Measurements from ENCODE around the gene SHQ1. TPM values are rescaled to one million over a fixed set of nuclear protein-coding genes. Genes with fewer than 3 reads are reported as not detected.

Gene SHQ1
- total RNA-seq, 3 donors from 2014 or later (not counting 1 experiment from before 2014, with no cell fraction given): 16.3 to 36.7 (median 35.9) TPM

- intact Hi-C loops (cut with micrococcal nuclease): no loop called here
- ATAC-seq (no peak), DNase-seq (no peak)
- H3K4me1 Mint-ChIP-seq: no peaks in the 10 kb centered on the region
- no peak for TF ChIP-seq CTCF (IDR thresholded peaks at IDR 0.05)
- Histone ChIP-seq H3K4me1 (ENCODE audit: control insufficient read depth, insufficient read depth, low read length) (no peaks in the 10 kb centered on the region), H3K4me3 (ENCODE audit: low read length) (no peak overlapping the region), H3K27me3 (ENCODE audit: control insufficient read depth, insufficient read depth, low read length) (no peaks in the 10 kb centered on the region), H3K9me3 (ENCODE audit: control insufficient read depth, insufficient read depth, low read length) (no peaks in the 10 kb centered on the region), H3K36me3 (ENCODE audit: control insufficient read depth, insufficient read depth, low read length) (no peaks in the 10 kb centered on the region), H3K27ac (ENCODE audit: low read length) (no peak overlapping the region)
- H3K36me3 Mint-ChIP-seq: no peaks in the 10 kb centered on the region
- H3K27me3 Mint-ChIP-seq (ENCODE audit: low read depth in 2 of 2): no peaks in the 10 kb centered on the region
- 85% methylated on average over 7 of the region's 7 CpGs for WGBS (ENCODE audit: insufficient coverage)
- no peak overlapping the region for H3K4me3 Mint-ChIP-seq
- no peaks in the 10 kb centered on the region for H3K9me3 Mint-ChIP-seq
- H3K27ac Mint-ChIP-seq: no peak overlapping the region
These were observed 120.5 kb downstream of the SHQ1 start for GRCh38 chr3:72727726-72728125.

GRCh38 chr3:72727172-72727571, 121.1 kb downstream of the SHQ1 start:
- no peaks in the 10 kb centered on the region for H3K36me3 ChIP-seq (ENCODE audit: control insufficient read depth, insufficient read depth, low read length)
- intact Hi-C loops (cut with micrococcal nuclease): no loop called here

GRCh38 chr3:72725229-72725628, 123.0 kb downstream of the SHQ1 start:
- Mint-ChIP-seq H3K36me3 (no peaks in the 10 kb centered on the region), H3K27me3 (ENCODE audit: low read depth in 2 of 2) (no peaks in the 10 kb centered on the region), H3K27ac (no peak overlapping the region), H3K4me3 (no peak overlapping the region), H3K9me3 (no peaks in the 10 kb centered on the region), H3K4me1 (no peaks in the 10 kb centered on the region)
- H3K9me3 ChIP-seq (ENCODE audit: control insufficient read depth, insufficient read depth, low read length): no peaks in the 10 kb centered on the region
- H3K4me3 ChIP-seq (ENCODE audit: low read length): no peak overlapping the region
- no peak overlapping the region for H3K27ac ChIP-seq (ENCODE audit: low read length)
- H3K4me1 ChIP-seq (ENCODE audit: control insufficient read depth, insufficient read depth, low read length): no peaks in the 10 kb centered on the region
- ATAC-seq (no peak), DNase-seq (no peak)
- H3K36me3 ChIP-seq (ENCODE audit: control insufficient read depth, insufficient read depth, low read length): no peaks in the 10 kb centered on the region
- TF ChIP-seq CTCF (IDR thresholded peaks at IDR 0.05): no peak
- intact Hi-C loops (cut with micrococcal nuclease): no loop called here
- no peaks in the 10 kb centered on the region for H3K27me3 ChIP-seq (ENCODE audit: control insufficient read depth, insufficient read depth, low read length)
- 86% methylated on average over 6 of the region's 6 CpGs for WGBS (ENCODE audit: insufficient coverage)

More at GRCh38 chr3:72727172-72727571, 121.1 kb downstream of the SHQ1 start:
- Histone ChIP-seq H3K4me3 (ENCODE audit: low read length) (no peak overlapping the region), H3K4me1 (ENCODE audit: control insufficient read depth, insufficient read depth, low read length) (no peaks in the 10 kb centered on the region), H3K27ac (ENCODE audit: low read length) (no peak overlapping the region), H3K27me3 (ENCODE audit: control insufficient read depth, insufficient read depth, low read length) (no peaks in the 10 kb centered on the region), H3K9me3 (ENCODE audit: control insufficient read depth, insufficient read depth, low read length) (no peaks in the 10 kb centered on the region)
- no peak for ATAC-seq
- Mint-ChIP-seq H3K4me3 (no peak overlapping the region), H3K9me3 (no peaks in the 10 kb centered on the region), H3K27ac (no peak overlapping the region), H3K4me1 (no peaks in the 10 kb centered on the region), H3K36me3 (no peaks in the 10 kb centered on the region), H3K27me3 (ENCODE audit: low read depth in 2 of 2) (no peaks in the 10 kb centered on the region)
- DNase-seq: no peak
- WGBS (ENCODE audit: insufficient coverage): 58% methylated on average over 6 of the region's 6 CpGs
- TF ChIP-seq CTCF (IDR thresholded peaks at IDR 0.05): no peak

GRCh38 chr3:72724070-72724469, 124.2 kb downstream of the SHQ1 start:
- no peak overlapping the region for H3K27ac Mint-ChIP-seq

More at GRCh38 chr3:72724070-72724469, 124.2 kb downstream of the SHQ1 start:
- Mint-ChIP-seq H3K36me3 (no peaks in the 10 kb centered on the region), H3K9me3 (no peaks in the 10 kb centered on the region), H3K27me3 (ENCODE audit: low read depth in 2 of 2) (no peaks in the 10 kb centered on the region), H3K4me1 (no peaks in the 10 kb centered on the region), H3K4me3 (no peak overlapping the region)
- Histone ChIP-seq H3K27ac (ENCODE audit: low read length) (no peak overlapping the region), H3K27me3 (ENCODE audit: control insufficient read depth, insufficient read depth, low read length) (no peaks in the 10 kb centered on the region), H3K36me3 (ENCODE audit: control insufficient read depth, insufficient read depth, low read length) (no peaks in the 10 kb centered on the region), H3K4me1 (ENCODE audit: control insufficient read depth, insufficient read depth, low read length) (no peaks in the 10 kb centered on the region), H3K4me3 (ENCODE audit: low read length) (no peak overlapping the region), H3K9me3 (ENCODE audit: control insufficient read depth, insufficient read depth, low read length) (no peaks in the 10 kb centered on the region)
- ATAC-seq (no peak), DNase-seq (no peak)
- intact Hi-C loops (cut with micrococcal nuclease): no loop called here
- 95% methylated on average over 10 of the region's 10 CpGs for WGBS (ENCODE audit: insufficient coverage)
- no peak for TF ChIP-seq CTCF (IDR thresholded peaks at IDR 0.05)

All from natural killer cell (primary cell).